IPS DF 4.7 (cell line): ENCODE measurements around the gene KCNE5.
"Not testable (repeated sequence)": the region's sequence is repeated elsewhere in the genome, so short reads cannot be mapped to it uniquely, and the experiment has no call there.

Source experiments
- DNase-seq: peaks from one replicate; pipeline ENCODE4 v3.0.0-alpha.2; 2013; ENCODE audit warnings: low spot score; ENCODE audit errors: extremely low read depth

The KCNE5 gene

GRCh38 chrX:109614951-109615350 is 10.0 kb downstream of the KCNE5 start:
- no peak for DNase-seq

- no peak for DNase-seq
Observed at GRCh38 chrX:109601486-109601885, 23.5 kb downstream of the KCNE5 start.

GRCh38 chrX:109600237-109600651 is 24.7 kb downstream of the KCNE5 start:
- DNase-seq: no peak

DNA sequence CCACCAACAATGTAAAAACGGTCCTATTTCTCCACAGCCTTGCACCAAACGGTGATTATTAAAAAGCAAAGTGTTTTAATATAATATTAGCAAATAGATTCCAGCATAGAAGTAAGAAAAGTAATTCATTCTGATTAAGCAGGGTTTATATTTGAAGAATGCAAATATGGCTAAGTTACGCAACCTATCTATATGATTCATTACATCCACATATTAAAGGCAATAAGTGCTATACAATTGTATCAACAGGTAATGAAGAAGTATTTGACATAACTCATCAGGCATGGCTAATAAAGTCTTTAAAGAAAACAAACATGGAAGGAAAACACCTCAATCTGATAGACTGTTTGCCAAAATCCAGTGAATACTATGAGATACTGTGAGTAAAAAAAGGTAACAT is 29.0 kb downstream of the KCNE5 start:
- DNase-seq: no peak

DNA sequence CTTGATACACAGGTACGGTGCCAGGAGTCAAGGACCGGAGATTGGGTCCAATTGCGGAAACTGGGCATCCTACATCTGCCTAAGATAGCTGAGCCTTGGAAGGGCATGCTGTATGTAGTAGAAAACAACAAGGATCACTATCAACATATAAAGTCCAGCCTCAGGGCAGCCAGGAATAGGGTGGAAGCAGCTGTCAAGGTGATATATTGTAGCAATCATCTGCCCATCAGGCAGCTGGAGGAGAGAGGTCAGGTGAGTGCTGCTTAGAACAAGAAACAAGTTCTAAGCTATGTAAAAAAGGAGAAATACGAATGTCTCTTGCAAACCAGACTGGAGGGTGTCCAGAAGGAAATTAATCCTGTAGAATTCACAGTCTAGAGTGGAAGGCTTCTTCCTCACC is 34.8 kb downstream of the KCNE5 start:
- DNase-seq: no peak

DNA sequence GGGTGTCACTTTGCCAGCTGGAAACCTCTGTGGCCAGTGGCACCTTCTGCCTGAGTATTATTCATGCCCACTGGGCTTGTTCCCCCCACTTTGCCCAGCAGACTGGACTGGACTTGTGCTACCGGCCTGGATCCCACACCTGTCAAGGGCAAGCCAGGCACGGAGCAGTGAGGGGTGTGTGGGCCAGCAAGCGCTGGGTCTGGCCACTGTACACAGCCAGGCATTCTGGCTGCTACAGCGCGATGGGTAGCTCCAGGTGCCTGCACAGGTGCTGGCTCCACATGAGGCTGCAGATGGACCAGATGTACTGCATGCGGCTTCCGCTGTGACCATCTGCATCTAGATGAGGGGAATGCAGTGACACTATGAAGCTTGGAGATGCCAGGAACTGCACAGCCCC is 39.5 kb downstream of the KCNE5 start:
- no peak for DNase-seq

DNA sequence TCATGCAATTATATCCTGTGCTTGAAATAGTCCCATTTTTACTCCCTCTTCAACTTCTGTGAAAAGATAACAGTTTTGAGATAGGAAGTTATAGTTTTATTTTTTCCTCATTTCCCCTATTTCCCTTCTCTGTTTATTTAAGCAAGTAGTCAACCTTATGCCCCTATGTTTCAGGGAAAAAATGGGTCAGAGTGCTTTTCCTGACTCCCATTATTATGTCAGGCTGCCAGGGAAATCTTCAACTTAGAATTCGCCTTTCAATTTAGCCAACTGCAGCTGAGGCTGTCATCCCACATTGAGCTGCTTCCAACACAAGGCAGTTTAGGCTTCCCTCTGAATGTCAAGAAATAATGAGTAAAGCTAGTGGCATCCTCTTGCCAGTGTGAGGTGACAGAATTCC is 46.1 kb downstream of the KCNE5 start:
- DNase-seq: no peak

DNA sequence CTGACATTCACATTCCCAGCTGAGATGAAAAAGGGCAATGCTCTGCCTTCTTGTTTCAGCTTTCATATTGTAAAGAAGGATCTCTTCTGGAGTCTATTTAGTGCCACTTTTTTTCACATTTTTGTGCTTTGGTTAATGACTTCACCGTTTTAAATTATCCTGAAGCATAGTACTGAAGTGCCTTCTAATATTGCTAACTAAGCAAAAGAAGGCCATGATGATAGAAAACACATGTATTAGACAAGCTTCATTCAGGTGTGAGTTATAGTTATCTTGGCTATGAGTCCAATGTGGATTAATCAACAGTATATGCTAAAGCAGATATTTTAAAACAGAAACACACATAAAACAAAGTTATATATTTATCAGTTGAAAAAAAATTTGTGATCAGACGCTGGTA is 47.9 kb downstream of the KCNE5 start:
- DNase-seq: no peak

- not testable (repeated sequence) for DNase-seq
Observed at GRCh38 chrX:109576083-109576482, 48.9 kb downstream of the KCNE5 start.
